Measurements from ENCODE around the gene KRTAP20-4. TPM values are rescaled to one million over a fixed set of nuclear protein-coding genes. Genes with fewer than 3 reads are reported as not detected.

The KRTAP20-4 gene
- total and polyA plus RNA-seq, 7 donors: not detected

GRCh38 chr21:30623362-30623761 is 2.9 kb downstream of the KRTAP20-4 start:
- no peak for TF ChIP-seq CTCF (IDR thresholded peaks at IDR 0.05)
- intact Hi-C loops (cut with DNase I): no loop called here
- ATAC-seq: no peak

GRCh38 chr21:30625449-30626165 is 5.2 kb downstream of the KRTAP20-4 start:
- no peaks in the 10 kb centered on the region for H3K36me3 ChIP-seq (ENCODE audit: insufficient read depth in 1 of 2, low read depth in 1 of 2)
- no peak for TF ChIP-seq CTCF (IDR thresholded peaks at IDR 0.05)
- DNase-seq (no peak), ATAC-seq (no peak)
- WGBS, 3 donors: 68 to 78% (median 76%) methylated on average over 4 of the region's 4 CpGs
- no peaks in the 10 kb centered on the region for H3K27me3 ChIP-seq (ENCODE audit: insufficient read depth in 3 of 3, low read length in 2 of 3)
- no peak overlapping the region for H3K27ac ChIP-seq
- no peaks in the 10 kb centered on the region for H3K4me1 ChIP-seq
- intact Hi-C loops (cut with DNase I): no loop called here
- no peaks in the 10 kb centered on the region for H3K9me3 ChIP-seq
- H3K4me3 ChIP-seq: no peak overlapping the region

More at GRCh38 chr21:30623362-30623761, 2.9 kb downstream of the KRTAP20-4 start:
- Histone ChIP-seq H3K9me3 (no peaks in the 10 kb centered on the region), H3K36me3 (ENCODE audit: insufficient read depth in 1 of 2, low read depth in 1 of 2) (no peaks in the 10 kb centered on the region), H3K27me3 (ENCODE audit: insufficient read depth in 3 of 3, low read length in 2 of 3) (no peaks in the 10 kb centered on the region), H3K27ac (no peak overlapping the region), H3K4me1 (no peaks in the 10 kb centered on the region), H3K4me3 (no peak overlapping the region)
- no peak for DNase-seq
- WGBS, 3 donors: 80 to 90% (median 84%) methylated on average over 3 of the region's 3 CpGs

- no peak overlapping the region for H3K4me3 ChIP-seq
- DNase-seq (no peak), ATAC-seq (no peak)
- 75 to 86% (median 75%) methylated on average over 4 of the region's 4 CpGs for WGBS, 3 donors
- no peak overlapping the region for H3K27ac ChIP-seq
- no peaks in the 10 kb centered on the region for H3K9me3 ChIP-seq
- no peaks in the 10 kb centered on the region for H3K27me3 ChIP-seq (ENCODE audit: insufficient read depth in 3 of 3, low read length in 2 of 3)
- no peaks in the 10 kb centered on the region for H3K4me1 ChIP-seq
- H3K36me3 ChIP-seq (ENCODE audit: insufficient read depth in 1 of 2, low read depth in 1 of 2): no peaks in the 10 kb centered on the region
- intact Hi-C loops (cut with DNase I): no loop called here
- no peak for TF ChIP-seq CTCF (IDR thresholded peaks at IDR 0.05)
Observed at GRCh38 chr21:30628109-30628508, 7.7 kb downstream of the KRTAP20-4 start.

- no peak overlapping the region for H3K27ac ChIP-seq
- no peaks in the 10 kb centered on the region for H3K27me3 ChIP-seq (ENCODE audit: insufficient read depth in 3 of 3, low read length in 2 of 3)
- no peaks in the 10 kb centered on the region for H3K4me1 ChIP-seq
- no peak for ATAC-seq
- TF ChIP-seq CTCF (IDR thresholded peaks at IDR 0.05): no peak
- 65 to 81% (median 65%) methylated on average over 1 of the region's 1 CpG for WGBS, 3 donors
- no peak for DNase-seq
- H3K36me3 ChIP-seq (ENCODE audit: insufficient read depth in 1 of 2, low read depth in 1 of 2): no peaks in the 10 kb centered on the region
- H3K9me3 ChIP-seq: no peaks in the 10 kb centered on the region
- intact Hi-C loops (cut with DNase I): no loop called here
- no peak overlapping the region for H3K4me3 ChIP-seq
Observed at GRCh38 chr21:30629200-30629599, 8.8 kb downstream of the KRTAP20-4 start.

GRCh38 chr21:30634906-30635305 is 14.5 kb downstream of the KRTAP20-4 start, which contains the start of gene KRTAP20-2:
TSS of gene KRTAP20-2 (plus strand) at chr21:30635206. CDS start at chr21:30635264, 58 bp downstream.
- no peaks in the 10 kb centered on the region for H3K9me3 ChIP-seq
- 88 to 100% (median 95%) methylated on average over 1 of the region's 1 CpG for WGBS, 3 donors
- no peak for ATAC-seq
- no peak within 1 kb of the TSS for H3K4me3 ChIP-seq
- intact Hi-C loops (cut with DNase I): no loop called here
- TF ChIP-seq CTCF (IDR thresholded peaks at IDR 0.05): no peak
- no peaks in the 10 kb centered on the region for H3K36me3 ChIP-seq (ENCODE audit: insufficient read depth in 1 of 2, low read depth in 1 of 2)
- H3K27me3 ChIP-seq (ENCODE audit: insufficient read depth in 3 of 3, low read length in 2 of 3): no peaks in the 10 kb centered on the region
- no peaks in the 10 kb centered on the region for H3K4me1 ChIP-seq
- no peak for DNase-seq
- H3K27ac ChIP-seq: no peak within 1 kb of the TSS

Data from psoas muscle (tissue), 8 donors.